ENCODE measurements around the gene P2RY11.

Gene P2RY11

DNA sequence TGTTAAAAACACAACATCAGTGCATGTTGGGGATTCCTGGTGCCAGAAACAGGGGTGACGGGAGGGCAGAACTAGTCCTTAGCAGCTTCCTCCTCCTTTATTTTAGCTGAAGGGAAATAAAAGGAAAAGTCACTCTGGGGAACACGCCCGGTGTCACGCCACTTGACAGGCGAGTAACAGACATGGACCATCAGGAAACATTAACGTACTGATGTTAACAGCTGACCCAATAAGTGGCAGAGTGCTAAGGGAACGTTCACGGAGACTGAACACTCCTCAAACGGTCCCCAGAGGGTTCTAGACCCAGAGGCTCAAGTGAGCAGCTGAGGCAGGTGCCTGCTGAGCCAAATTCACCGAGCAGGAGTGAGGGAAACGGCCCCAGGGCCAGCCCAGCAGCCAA, 22.1 kb downstream of the P2RY11 start:
- H3K9me3 ChIP-seq (ENCODE audit: insufficient read depth, low read length), result no peaks in the 10 kb centered on the region
- no peaks in the 10 kb centered on the region for H3K79me2 ChIP-seq (ENCODE audit: insufficient read depth, low read length)
- no peak overlapping the region for H3K4me2 ChIP-seq (ENCODE audit: low read depth, low read length, poor library complexity, severe bottlenecking)
- H2AFZ ChIP-seq (ENCODE audit: low read depth, low read length, severe bottlenecking), result no peak overlapping the region
- no peaks in the 10 kb centered on the region for H3K9me2 ChIP-seq (replicated peaks; ENCODE audit: insufficient read depth, low read length)
- H3K4me3 ChIP-seq (ENCODE audit: insufficient read depth, low read length, poor library complexity, severe bottlenecking), result no peak overlapping the region
- TF ChIP-seq EZH2phosphoT487 (conservative IDR thresholded peaks at IDR 0.05; ENCODE audit: low read length), result no peak
- TF ChIP-seq, protein P1, sequence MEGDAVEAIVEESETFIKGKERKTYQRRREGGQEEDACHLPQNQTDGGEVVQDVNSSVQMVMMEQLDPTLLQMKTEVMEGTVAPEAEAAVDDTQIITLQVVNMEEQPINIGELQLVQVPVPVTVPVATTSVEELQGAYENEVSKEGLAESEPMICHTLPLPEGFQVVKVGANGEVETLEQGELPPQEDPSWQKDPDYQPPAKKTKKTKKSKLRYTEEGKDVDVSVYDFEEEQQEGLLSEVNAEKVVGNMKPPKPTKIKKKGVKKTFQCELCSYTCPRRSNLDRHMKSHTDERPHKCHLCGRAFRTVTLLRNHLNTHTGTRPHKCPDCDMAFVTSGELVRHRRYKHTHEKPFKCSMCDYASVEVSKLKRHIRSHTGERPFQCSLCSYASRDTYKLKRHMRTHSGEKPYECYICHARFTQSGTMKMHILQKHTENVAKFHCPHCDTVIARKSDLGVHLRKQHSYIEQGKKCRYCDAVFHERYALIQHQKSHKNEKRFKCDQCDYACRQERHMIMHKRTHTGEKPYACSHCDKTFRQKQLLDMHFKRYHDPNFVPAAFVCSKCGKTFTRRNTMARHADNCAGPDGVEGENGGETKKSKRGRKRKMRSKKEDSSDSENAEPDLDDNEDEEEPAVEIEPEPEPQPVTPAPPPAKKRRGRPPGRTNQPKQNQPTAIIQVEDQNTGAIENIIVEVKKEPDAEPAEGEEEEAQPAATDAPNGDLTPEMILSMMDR (IDR thresholded peaks at IDR 0.05; ENCODE audit: insufficient read depth, low read length, poor library complexity, severe bottlenecking), result no peak
- H3K36me3 ChIP-seq (ENCODE audit: low read length), result peaks cover 29% of the 10 kb centered on the region
- H3K9ac ChIP-seq (ENCODE audit: low read length), result no peak overlapping the region
- no peaks in the 10 kb centered on the region for H4K20me1 ChIP-seq (ENCODE audit: low read depth, low read length)
- peaks cover 9% of the 10 kb centered on the region; the same call in 1 of the 2 replicates for H3F3A ChIP-seq (ENCODE audit: insufficient read depth)
- no peaks in the 10 kb centered on the region for H3K27me3 ChIP-seq (ENCODE audit: low read length)
- H3K27ac ChIP-seq (ENCODE audit: low read depth, low read length), result no peak overlapping the region

DNA sequence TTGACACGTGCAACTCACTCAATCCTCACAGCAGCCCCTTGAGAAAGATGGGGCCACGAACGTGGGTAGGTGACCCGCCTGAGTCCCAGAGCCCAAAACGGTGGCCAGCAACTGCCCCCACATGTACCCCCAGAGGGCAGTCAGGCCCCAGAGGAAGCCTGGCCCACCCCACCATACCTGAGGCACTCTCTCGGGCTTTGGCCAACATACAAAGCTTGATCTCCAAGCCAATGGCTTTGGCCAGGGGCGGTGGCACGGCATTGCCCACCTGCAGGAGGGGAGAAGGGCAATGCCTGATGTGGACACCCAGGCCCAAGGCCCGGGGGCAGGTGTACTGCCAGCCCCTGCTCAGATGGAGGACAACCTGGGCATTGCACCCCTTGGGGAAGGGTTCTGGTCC, 22.5 kb downstream of the P2RY11 start:
- Histone ChIP-seq H3K27me3 (ENCODE audit: low read length) (no peaks in the 10 kb centered on the region), H3K9me2 (replicated peaks; ENCODE audit: insufficient read depth, low read length) (no peaks in the 10 kb centered on the region), H3K9me3 (ENCODE audit: insufficient read depth, low read length) (no peaks in the 10 kb centered on the region), H3K79me2 (ENCODE audit: insufficient read depth, low read length) (no peaks in the 10 kb centered on the region), H3K9ac (ENCODE audit: low read length) (no peak overlapping the region), H4K20me1 (ENCODE audit: low read depth, low read length) (no peaks in the 10 kb centered on the region), H3K27ac (ENCODE audit: low read depth, low read length) (no peak overlapping the region), H3K4me3 (ENCODE audit: insufficient read depth, low read length, poor library complexity, severe bottlenecking) (no peak overlapping the region), H3K36me3 (ENCODE audit: low read length) (peaks cover 27% of the 10 kb centered on the region), H2AFZ (ENCODE audit: low read depth, low read length, severe bottlenecking) (no peak overlapping the region), H3K4me2 (ENCODE audit: low read depth, low read length, poor library complexity, severe bottlenecking) (no peak overlapping the region), H3F3A (ENCODE audit: insufficient read depth) (0 out of 2 replicates have a peak, but pooled peaks cover 6% of the 10 kb centered on the region)
- TF ChIP-seq, protein P1 (IDR thresholded peaks at IDR 0.05; ENCODE audit: insufficient read depth, low read length, poor library complexity, severe bottlenecking), result no peak
- TF ChIP-seq EZH2phosphoT487 (conservative IDR thresholded peaks at IDR 0.05; ENCODE audit: low read length), result no peak

DNA sequence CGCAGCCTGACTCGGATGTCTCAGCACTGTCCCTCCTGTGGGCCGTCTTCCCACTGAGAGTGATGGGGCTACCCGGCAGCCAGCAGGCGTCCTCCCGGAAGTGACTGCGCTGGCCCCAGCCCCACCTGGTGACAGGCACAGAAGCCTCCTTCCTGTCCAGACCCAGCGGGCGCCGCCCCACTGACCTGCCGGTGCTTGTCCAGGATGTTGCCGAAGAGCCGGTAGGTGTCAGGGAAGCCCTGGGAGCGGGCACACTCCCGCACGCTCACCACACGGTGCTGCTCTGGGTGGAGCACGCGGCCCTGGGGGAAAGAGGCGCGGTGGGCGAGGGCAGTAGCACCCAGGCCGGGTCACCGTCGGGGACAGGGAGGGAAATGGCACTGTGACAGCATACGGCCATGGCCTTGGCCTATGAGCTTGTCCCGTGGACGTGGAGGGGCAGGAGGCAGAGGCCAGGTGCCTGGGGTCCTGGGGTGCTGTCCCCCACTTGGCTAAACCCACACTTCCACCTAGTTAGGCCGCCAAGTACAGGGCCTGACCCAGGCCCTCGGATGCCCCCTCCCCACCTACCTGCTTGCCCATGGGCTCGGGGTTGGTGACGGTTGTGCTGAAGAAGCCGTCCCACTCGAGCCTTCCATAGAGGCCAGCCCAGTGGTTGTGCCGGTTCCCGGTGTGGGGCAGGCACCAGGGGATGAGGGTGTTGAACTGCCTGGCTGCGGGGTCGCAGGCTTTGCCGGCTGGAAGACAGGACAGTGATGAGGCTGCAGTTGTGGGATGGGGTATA, 24.2 kb downstream of the P2RY11 start:
- H3K36me3 ChIP-seq (ENCODE audit: low read length), result peaks cover 23% of the 10 kb centered on the region; the same call in 1 of the 2 replicates
- TF ChIP-seq, protein P1 (IDR thresholded peaks at IDR 0.05; ENCODE audit: insufficient read depth, low read length, poor library complexity, severe bottlenecking), result no peak
- TF ChIP-seq EZH2phosphoT487 (conservative IDR thresholded peaks at IDR 0.05; ENCODE audit: low read length), result no peak
- H3F3A ChIP-seq (ENCODE audit: insufficient read depth), result 0 out of 2 replicates have a peak, but pooled peaks cover 3% of the 10 kb centered on the region
- H3K27ac ChIP-seq (ENCODE audit: low read depth, low read length), result no peak overlapping the region
- no peaks in the 10 kb centered on the region for H4K20me1 ChIP-seq (ENCODE audit: low read depth, low read length)
- no peaks in the 10 kb centered on the region for H3K9me3 ChIP-seq (ENCODE audit: insufficient read depth, low read length)
- no peak overlapping the region for H3K9ac ChIP-seq (ENCODE audit: low read length)
- H2AFZ ChIP-seq (ENCODE audit: low read depth, low read length, severe bottlenecking), result no peak overlapping the region
- H3K4me2 ChIP-seq (ENCODE audit: low read depth, low read length, poor library complexity, severe bottlenecking), result no peak overlapping the region
- H3K4me3 ChIP-seq (ENCODE audit: insufficient read depth, low read length, poor library complexity, severe bottlenecking), result no peak overlapping the region
- H3K9me2 ChIP-seq (replicated peaks; ENCODE audit: insufficient read depth, low read length), result no peaks in the 10 kb centered on the region
- H3K79me2 ChIP-seq (ENCODE audit: insufficient read depth, low read length), result no peaks in the 10 kb centered on the region
- no peaks in the 10 kb centered on the region for H3K27me3 ChIP-seq (ENCODE audit: low read length)
